ENCODE measurements around the gene CFD. TPM values are rescaled to one million over a fixed set of nuclear protein-coding genes. Genes with fewer than 3 reads are reported as not detected.
A peak's percentile ranks its signal among the peaks of the same experiment; 100 is the strongest.
"Not testable (repeated sequence)": the region's sequence is repeated elsewhere in the genome, so short reads cannot be mapped to it uniquely, and the experiment has no call there.

Gene CFD
- total RNA-seq, 2 donors from 2014 or later: 4.9 TPM; not detected in 1

GRCh38 chr19:889662-890295 lies 30.3 kb downstream of the CFD start:
- Mint-ChIP-seq H3K36me3 (peaks cover 0 to 4% of the 10 kb centered on the region in 2 donors), H3K9me3 (no peaks in the 10 kb centered on the region), H3K27ac (peak overlapping the region in 1 of 2 donors; percentile 63)
- ATAC-seq: no peak
- DNase-seq (ENCODE audit: low spot score in 2 of 2): no peak

GRCh38 chr19:890831-891230 lies 31.4 kb downstream of the CFD start:
- no peak for ATAC-seq
- peaks cover 0 to 4% of the 10 kb centered on the region in 2 donors for H3K36me3 Mint-ChIP-seq
- DNase-seq (ENCODE audit: low spot score in 2 of 2): no peak
- no peaks in the 10 kb centered on the region for H3K9me3 Mint-ChIP-seq
- H3K27ac Mint-ChIP-seq: peak overlapping the region; percentile 26 to 84

GRCh38 chr19:891421-892200 lies 32.1 kb downstream of the CFD start:
- peak overlapping the region; percentile 93 to 97 for H3K27ac Mint-ChIP-seq
- not testable (repeated sequence) for ATAC-seq; H3K9me3 Mint-ChIP-seq; H3K36me3 Mint-ChIP-seq; DNase-seq (ENCODE audit: low spot score in 2 of 2)

GRCh38 chr19:892243-892893 lies 32.9 kb downstream of the CFD start:
- Mint-ChIP-seq H3K36me3 (peaks cover 0 to 4% of the 10 kb centered on the region in 2 donors), H3K9me3 (no peaks in the 10 kb centered on the region), H3K27ac (peak overlapping the region; percentile 93 to 97)
- ATAC-seq (no peak), DNase-seq (ENCODE audit: low spot score in 2 of 2) (no peak)

GRCh38 chr19:892894-893689 lies 33.6 kb downstream of the CFD start, which contains the start of the genes MED16 and RNU6-9:
MED16 (minus strand) TSS chr19:893187; CDS start chr19:891131, 2,056 bp downstream.
RNU6-9 (plus strand) TSS chr19:893484.
- DNase-seq (ENCODE audit: low spot score in 2 of 2): peak; percentile 88 to 90
- H3K27ac Mint-ChIP-seq: peak within 1 kb of the TSS; percentile 97 to 100
- H3K9me3 Mint-ChIP-seq: no peaks in the 10 kb centered on the region
- H3K36me3 Mint-ChIP-seq: peaks cover 0 to 4% of the 10 kb centered on the region in 2 donors
- peak; percentile 95 to 96 for ATAC-seq

GRCh38 chr19:896434-896833 lies 37.0 kb downstream of the CFD start:
- Mint-ChIP-seq H3K9me3 (no peaks in the 10 kb centered on the region), H3K36me3 (peaks cover 0 to 4% of the 10 kb centered on the region in 2 donors), H3K27ac (peak overlapping the region in 1 of 2 donors; percentile 64)
- no peak for DNase-seq (ENCODE audit: low spot score in 2 of 2)
- no peak for ATAC-seq

- H3K27ac Mint-ChIP-seq: peak overlapping the region in 1 of 2 donors; percentile 64
- peaks cover 0 to 4% of the 10 kb centered on the region in 2 donors for H3K36me3 Mint-ChIP-seq
- no peak for DNase-seq (ENCODE audit: low spot score in 2 of 2)
- H3K9me3 Mint-ChIP-seq: no peaks in the 10 kb centered on the region
- no peak for ATAC-seq
Measured at GRCh38 chr19:896999-897398, 37.5 kb downstream of the CFD start.

GRCh38 chr19:897442-898039 lies 38.1 kb downstream of the CFD start:
- no peaks in the 10 kb centered on the region for H3K9me3 Mint-ChIP-seq
- H3K27ac Mint-ChIP-seq: no peak overlapping the region
- peaks cover 0 to 4% of the 10 kb centered on the region in 2 donors for H3K36me3 Mint-ChIP-seq
- DNase-seq (ENCODE audit: low spot score in 2 of 2): no peak
- no peak for ATAC-seq

- Mint-ChIP-seq H3K36me3 (no peaks in the 10 kb centered on the region), H3K27ac (no peak overlapping the region), H3K9me3 (no peaks in the 10 kb centered on the region)
- ATAC-seq (peak in 1 of 2 donors; percentile 17), DNase-seq (ENCODE audit: low spot score in 2 of 2) (peak in 1 of 2 donors; percentile 27)
Measured at GRCh38 chr19:898663-899062, 39.2 kb downstream of the CFD start.

GRCh38 chr19:899336-900042 lies 40.0 kb downstream of the CFD start:
- ATAC-seq: no peak
- H3K36me3 Mint-ChIP-seq: no peaks in the 10 kb centered on the region
- no peak overlapping the region for H3K27ac Mint-ChIP-seq
- H3K9me3 Mint-ChIP-seq: no peaks in the 10 kb centered on the region
- no peak for DNase-seq (ENCODE audit: low spot score in 2 of 2)

GRCh38 chr19:900043-900301 lies 40.5 kb downstream of the CFD start:
- DNase-seq (ENCODE audit: low spot score in 2 of 2) (no peak), ATAC-seq (peak; percentile 6 to 29)
- no peaks in the 10 kb centered on the region for H3K9me3 Mint-ChIP-seq
- H3K27ac Mint-ChIP-seq: no peak overlapping the region
- no peaks in the 10 kb centered on the region for H3K36me3 Mint-ChIP-seq

- Mint-ChIP-seq H3K9me3 (no peaks in the 10 kb centered on the region), H3K27ac (peak overlapping the region in 1 of 2 donors; percentile 29), H3K36me3 (no peaks in the 10 kb centered on the region)
- DNase-seq (ENCODE audit: low spot score in 2 of 2) (peak in 1 of 2 donors; percentile 35), ATAC-seq (peak; percentile 32 to 75)
Measured at GRCh38 chr19:900302-901111, 41.0 kb downstream of the CFD start.

- DNase-seq (ENCODE audit: low spot score in 2 of 2) (no peak), ATAC-seq (no peak)
- no peaks in the 10 kb centered on the region for H3K9me3 Mint-ChIP-seq
- H3K27ac Mint-ChIP-seq: peak overlapping the region in 1 of 2 donors; percentile 14
- H3K36me3 Mint-ChIP-seq: no peaks in the 10 kb centered on the region
Measured at GRCh38 chr19:901216-902092, 42.0 kb downstream of the CFD start.

- H3K36me3 Mint-ChIP-seq: no peaks in the 10 kb centered on the region
- no peak for ATAC-seq
Measured at GRCh38 chr19:902093-902370, 42.6 kb downstream of the CFD start.

More at GRCh38 chr19:902093-902370, 42.6 kb downstream of the CFD start:
- no peak overlapping the region for H3K27ac Mint-ChIP-seq
- no peaks in the 10 kb centered on the region for H3K9me3 Mint-ChIP-seq
- DNase-seq (ENCODE audit: low spot score in 2 of 2): no peak
